HG03025 (cell line): ENCODE results near the gene RMRP.
"Not testable (repeated sequence)": the region's sequence is repeated elsewhere in the genome, so short reads cannot be mapped to it uniquely, and the experiment has no call there.

Experiments
- ATAC-seq: cut with Tn5 transposase; IDR thresholded peaks from one replicate; pipeline ENCODE4 v1.9.1; 2021; ENCODE audit warnings: mild to moderate bottlenecking, moderate library complexity; ENCODE audit not compliant: unreplicated experiment, low FRiP score

Gene RMRP

GRCh38 chr9:35616681-35617459 is 40.9 kb downstream of the RMRP start:
- no peak for ATAC-seq

- no peak for ATAC-seq
These were observed 41.7 kb downstream of the RMRP start for GRCh38 chr9:35615981-35616680.

- ATAC-seq: no peak
These were observed 45.0 kb downstream of the RMRP start for GRCh38 chr9:35612843-35613242.

GRCh38 chr9:35612066-35612465 is 45.8 kb downstream of the RMRP start:
- ATAC-seq: not testable (repeated sequence)

- no peak for ATAC-seq
These were observed 46.5 kb downstream of the RMRP start for GRCh38 chr9:35611230-35611797.

GRCh38 chr9:35609820-35610163 is 48.0 kb downstream of the RMRP start:
- ATAC-seq: no peak

- no peak for ATAC-seq
These were observed 48.6 kb downstream of the RMRP start for GRCh38 chr9:35609001-35609819.

- ATAC-seq: no peak
These were observed 49.6 kb downstream of the RMRP start for GRCh38 chr9:35608221-35608620.
